Tibial artery (tissue), 4 donors: ENCODE data around the gene SCN2B.

ENCODE experiments used
- DNase-seq, 2 donors: peaks; one replicate each; pipeline ENCODE4 v3.0.0-alpha.2; 2019
- H3K27ac ChIP-seq, 2 donors: fragments of 200-600 bp; sonication (generic) in 1 of 2; 1 replicate in 1 of 2; 2 replicates in 1 of 2; pipeline ENCODE4 v1.5.1; 2018 to 2019; ENCODE audit warnings: mild to moderate bottlenecking in 1 of 2
- H3K27me3 ChIP-seq, 2 donors: fragments of 200-600 bp; sonication (generic) in 1 of 2; one replicate each; pipeline versions ENCODE4 v1.5.1 to v1.6.0; 2016 to 2019
- H3K36me3 ChIP-seq, 3 donors: fragments of 200-600 bp; sonication (generic) in 2 of 3; one replicate each; pipeline ENCODE4 v1.5.1; 2016 to 2019; ENCODE audit warnings: mild to moderate bottlenecking in 2 of 3
- H3K4me1 ChIP-seq, 4 donors: fragments of 200-600 bp; sonication (generic) in 2 of 4; 1 replicate in 3 of 4; 2 replicates in 1 of 4; pipeline ENCODE4 v1.5.1; 2016 to 2019
- H3K4me3 ChIP-seq, 2 donors: fragments of 200-600 bp; sonication (generic) in 1 of 2; 1 replicate in 1 of 2; 2 replicates in 1 of 2; pipeline ENCODE4 v1.5.1; 2018 to 2019; ENCODE audit warnings: mild to moderate bottlenecking in 2 of 2
- H3K9me3 ChIP-seq, 3 donors: fragments of 200-600 bp; sonication (generic) in 1 of 3; one replicate each; pipeline ENCODE4 v1.5.1; 2016 to 2019
- CTCF ChIP-seq, 2 experiments: fragments of 200-600 bp in 1 of 2; fragments of 450-650 bp in 1 of 2; IDR thresholded peaks; one replicate each; pipeline ENCODE4 v1.5.1; 2017 to 2019; ENCODE audit warnings: antibody characterized with exemption in 2 of 2, mild to moderate bottlenecking in 1 of 2, moderate library complexity in 1 of 2
- intact Hi-C: fragments of 100-400 bp; cut with DNase I; formaldehyde crosslinking; loops from one replicate; pipeline ENCODE4 v1.15.0; 2023; ENCODE audit warnings: low total_unique reads

Gene SCN2B

GRCh38 chr11:118133816-118134215 lies 42.6 kb downstream of the SCN2B start:
- no peaks in the 10 kb centered on the region for H3K36me3 ChIP-seq
- H3K4me1 ChIP-seq, result peaks cover 0 to under 1% (median 0%) of the 10 kb centered on the region in 4 donors
- DNase-seq, result no peak
- H3K27ac ChIP-seq, result no peak overlapping the region
- peaks cover 0 to 50% of the 10 kb centered on the region in 2 donors for H3K27me3 ChIP-seq
- no peaks in the 10 kb centered on the region for H3K9me3 ChIP-seq
- TF ChIP-seq CTCF (IDR thresholded peaks at IDR 0.05), result no peak
- no peak overlapping the region for H3K4me3 ChIP-seq
- intact Hi-C loops, result no loop called here

GRCh38 chr11:118132385-118133151 lies 43.9 kb downstream of the SCN2B start:
- intact Hi-C loops, result no loop called here
- Histone ChIP-seq H3K9me3 (no peaks in the 10 kb centered on the region), H3K27ac (no peak overlapping the region), H3K27me3 (peaks cover 0 to 42% of the 10 kb centered on the region in 2 donors), H3K4me3 (no peak overlapping the region), H3K36me3 (no peaks in the 10 kb centered on the region), H3K4me1 (peaks cover 0 to 4% (median 2%) of the 10 kb centered on the region in 4 donors)
- no peak for DNase-seq
- TF ChIP-seq CTCF (IDR thresholded peaks at IDR 0.05), result no peak

- H3K4me3 ChIP-seq, result no peak overlapping the region
- H3K36me3 ChIP-seq, result no peaks in the 10 kb centered on the region
- H3K4me1 ChIP-seq, result peaks cover 0 to 4% (median 2%) of the 10 kb centered on the region in 4 donors
- H3K9me3 ChIP-seq, result no peaks in the 10 kb centered on the region
- intact Hi-C loops, result no loop called here
- peaks cover 0 to 21% of the 10 kb centered on the region in 2 donors for H3K27me3 ChIP-seq
- no peak overlapping the region for H3K27ac ChIP-seq
- DNase-seq, result no peak
- no peak for TF ChIP-seq CTCF (IDR thresholded peaks at IDR 0.05)
Measured at GRCh38 chr11:118129471-118130172, 46.8 kb downstream of the SCN2B start.

GRCh38 chr11:118128721-118129470 lies 47.5 kb downstream of the SCN2B start:
- no peak for DNase-seq
- intact Hi-C loops, result no loop called here
- no peak for TF ChIP-seq CTCF (IDR thresholded peaks at IDR 0.05)
- H3K36me3 ChIP-seq, result no peaks in the 10 kb centered on the region
- no peaks in the 10 kb centered on the region for H3K9me3 ChIP-seq
- H3K4me1 ChIP-seq, result peaks cover 0 to 4% (median 2%) of the 10 kb centered on the region in 4 donors
- peaks cover 0 to 19% of the 10 kb centered on the region in 2 donors for H3K27me3 ChIP-seq
- no peak overlapping the region for H3K4me3 ChIP-seq
- no peak overlapping the region for H3K27ac ChIP-seq

- H3K9me3 ChIP-seq, result no peaks in the 10 kb centered on the region
- H3K4me1 ChIP-seq, result peaks cover 0 to 4% (median 2%) of the 10 kb centered on the region in 4 donors
- H3K4me3 ChIP-seq, result no peak overlapping the region
- no peak for TF ChIP-seq CTCF (IDR thresholded peaks at IDR 0.05)
- intact Hi-C loops, result no loop called here
- no peaks in the 10 kb centered on the region for H3K36me3 ChIP-seq
- peaks cover 0 to 15% of the 10 kb centered on the region in 2 donors for H3K27me3 ChIP-seq
- no peak overlapping the region for H3K27ac ChIP-seq
- no peak for DNase-seq
Measured at GRCh38 chr11:118128310-118128709, 48.1 kb downstream of the SCN2B start.
